ENCODE results near the gene IL17RB.

The IL17RB gene

GRCh38 chr3:53833700-53834099 lies 12.7 kb upstream of the IL17RB start:
- no peak for DNase-seq

- DNase-seq: no peak
These were observed 11.8 kb upstream of the IL17RB start for GRCh38 chr3:53834429-53835095.

DNA sequence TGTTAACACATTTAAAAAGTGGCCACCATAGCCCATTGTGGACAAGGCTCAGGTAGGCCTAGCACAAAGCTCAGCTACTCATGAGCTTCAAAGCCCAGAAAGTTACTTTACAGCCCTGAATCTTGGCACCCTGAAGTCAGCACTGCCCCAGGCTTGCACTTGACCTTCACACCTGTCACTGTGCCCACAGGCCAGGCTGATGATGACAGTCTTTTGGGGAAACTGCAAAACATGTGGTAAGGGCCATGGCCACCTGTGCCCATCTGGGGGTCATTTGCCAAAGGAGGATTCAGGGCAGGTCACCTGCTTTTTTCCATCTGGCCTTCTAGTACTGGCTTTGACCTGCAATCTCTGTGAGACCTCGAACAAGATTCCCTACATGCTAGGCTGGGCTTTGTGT lies 11.1 kb upstream of the IL17RB start:
- no peak for DNase-seq

DNA sequence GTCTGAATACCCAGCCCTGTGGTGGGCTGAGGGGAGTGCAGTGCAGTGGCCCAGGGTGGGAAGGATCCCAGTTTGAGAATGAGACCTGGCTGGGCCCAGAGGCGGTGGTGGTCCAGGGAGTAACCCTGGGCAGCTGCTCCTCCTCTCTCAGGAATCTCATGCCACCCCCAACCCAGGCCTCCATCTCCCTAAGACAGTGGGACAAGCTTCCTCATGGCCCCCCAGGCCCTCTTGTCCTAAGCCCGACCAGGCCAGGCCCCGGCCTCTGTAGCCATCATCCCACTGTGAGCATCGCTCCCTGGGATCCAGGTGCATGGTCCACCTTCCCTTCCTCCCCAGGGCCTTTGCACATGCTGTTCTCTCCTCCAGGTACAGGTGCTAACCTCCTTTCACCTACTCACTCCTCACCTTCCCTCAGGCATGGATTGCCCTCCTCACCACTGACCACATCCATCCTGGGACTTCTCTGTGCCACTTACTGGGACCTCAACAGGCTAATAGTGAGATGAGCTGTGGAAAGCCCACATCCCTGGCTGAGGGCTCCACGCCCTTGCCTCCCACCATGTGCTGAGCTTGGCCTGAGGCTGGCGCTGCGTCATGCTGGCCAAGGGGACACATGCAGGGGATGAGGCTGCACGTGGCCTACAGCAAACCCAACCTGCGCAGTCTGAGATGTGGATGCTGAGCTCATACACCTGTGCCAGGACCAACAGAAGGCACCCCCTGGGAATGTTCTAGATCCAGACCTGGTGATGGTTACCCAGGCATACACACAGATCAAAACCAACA lies 10.1 kb upstream of the IL17RB start:
- no peak for DNase-seq

GRCh38 chr3:53837331-53837730 lies 9.0 kb upstream of the IL17RB start:
- DNase-seq: no peak

DNA sequence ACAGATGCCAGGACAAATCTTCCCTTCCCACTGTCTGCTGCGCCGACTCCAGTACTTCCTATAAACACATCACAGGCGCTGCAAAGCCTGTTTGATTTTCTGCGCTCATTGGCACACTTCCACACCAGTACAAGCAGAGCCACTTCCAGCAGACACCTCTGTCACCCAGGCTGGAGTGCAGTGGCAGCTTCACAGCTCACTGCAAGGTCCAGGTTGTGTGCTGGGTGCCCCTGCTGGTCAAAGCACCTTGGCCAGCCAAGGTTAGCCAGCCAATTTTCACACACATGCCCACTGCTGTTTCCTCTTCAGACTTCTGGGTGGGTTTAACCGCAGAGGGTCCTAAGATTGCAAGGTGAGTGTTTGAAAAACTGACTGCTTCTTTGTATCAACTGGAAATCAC lies 5.1 kb upstream of the IL17RB start:
- no peak for DNase-seq

DNA sequence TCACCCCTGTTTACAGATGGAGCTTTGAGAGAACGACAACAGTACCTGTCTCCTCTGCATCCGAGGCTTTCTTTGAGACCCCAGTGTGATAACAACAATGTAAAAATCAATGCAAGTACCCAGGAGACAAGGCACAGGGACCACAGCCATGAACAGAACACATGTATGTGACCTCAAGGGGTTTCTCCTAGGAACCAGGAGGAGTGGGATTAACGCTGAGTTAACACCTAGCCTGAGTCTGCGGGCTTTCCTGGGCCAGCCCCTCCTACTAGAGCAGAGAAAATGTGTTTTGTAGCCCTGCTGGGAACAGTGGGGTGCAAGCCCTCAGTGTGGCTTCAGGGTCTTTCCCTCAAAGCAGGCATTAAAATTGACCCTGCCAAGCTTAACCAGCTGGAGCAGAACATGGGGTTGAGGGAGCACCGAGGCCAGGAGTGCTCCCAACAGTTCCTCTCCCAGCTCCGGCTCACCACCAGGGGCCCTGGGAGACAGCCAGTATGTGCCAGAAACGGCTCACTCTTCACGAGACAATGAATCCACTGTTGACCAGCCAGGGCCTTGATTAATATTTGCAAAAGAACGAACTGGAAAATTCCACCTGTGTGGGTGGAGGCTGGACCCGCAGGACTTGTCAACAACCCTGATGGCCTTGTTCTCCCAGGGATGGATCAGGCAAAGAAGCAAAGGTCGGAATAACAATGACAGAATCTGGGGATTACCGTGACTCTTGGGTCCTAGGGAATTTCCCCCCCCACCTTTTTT lies 3.8 kb upstream of the IL17RB start:
- DNase-seq: no peak

GRCh38 chr3:53843195-53844177 lies 2.9 kb upstream of the IL17RB start:
- no peak for DNase-seq

GRCh38 chr3:53844262-53845102 lies 1.9 kb upstream of the IL17RB start:
- no peak for DNase-seq

GRCh38 chr3:53845103-53845880 lies 1.1 kb upstream of the IL17RB start:
- no peak for DNase-seq

- no peak for DNase-seq
These were observed 561 bp upstream of the IL17RB start for GRCh38 chr3:53845881-53846133.

DNA sequence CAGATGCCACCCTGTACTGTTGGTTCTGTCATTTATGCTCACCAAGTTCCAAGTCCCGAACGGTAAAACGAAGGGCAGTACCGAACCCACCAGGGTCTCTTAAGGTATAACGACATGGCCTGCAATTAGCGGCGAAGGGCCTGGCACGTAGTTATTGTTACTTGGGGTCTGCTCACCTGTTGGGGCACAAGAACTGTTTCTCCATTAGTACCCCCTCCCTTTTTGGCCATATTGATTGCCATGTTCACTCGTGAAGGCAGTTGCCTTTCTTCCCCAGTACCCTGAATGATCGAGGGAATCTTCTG lies 435 bp downstream of the IL17RB start:
- DNase-seq: no peak

DNA sequence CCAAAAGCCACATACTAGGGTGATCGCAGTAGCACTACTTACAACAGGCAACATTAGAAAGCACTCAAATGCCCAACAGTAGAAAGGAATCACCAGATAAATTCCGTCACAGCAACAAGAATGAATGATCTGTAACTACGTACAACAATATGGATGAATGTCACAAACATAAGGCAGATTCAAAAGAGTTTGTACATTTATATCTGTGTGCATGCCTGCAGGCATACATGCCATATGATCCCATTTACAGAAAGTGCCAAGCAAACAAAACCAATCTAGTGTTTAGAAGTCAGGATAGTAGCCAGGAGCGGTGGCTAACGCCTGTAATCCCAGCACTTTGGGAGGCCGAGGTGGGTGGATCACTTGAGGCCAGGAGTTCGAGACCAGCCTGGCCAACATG lies 3.5 kb downstream of the IL17RB start:
- no peak for DNase-seq

GRCh38 chr3:53850895-53851294 lies 4.5 kb downstream of the IL17RB start:
- no peak for DNase-seq

DNA sequence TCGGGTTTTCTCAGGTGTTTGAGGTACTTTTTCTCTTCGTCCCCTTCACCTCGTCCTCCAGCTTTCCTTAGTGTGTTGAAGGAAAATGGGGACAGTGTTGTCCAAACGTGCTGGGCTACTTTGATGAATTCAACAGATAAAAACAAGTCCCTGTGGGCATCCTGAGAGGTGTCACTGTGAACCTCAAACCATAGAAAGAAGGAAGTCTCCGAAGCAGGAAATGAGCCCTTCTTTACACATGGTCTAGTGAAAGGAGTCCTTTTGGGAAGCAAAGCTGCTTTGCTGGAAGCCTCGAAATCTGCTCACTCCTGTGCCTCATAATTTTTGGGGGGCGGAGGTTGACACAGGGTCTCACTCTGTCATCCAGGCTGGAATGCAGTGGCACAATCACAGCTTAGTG lies 10.6 kb downstream of the IL17RB start:
- no peak for DNase-seq

- DNase-seq: no peak
These were observed 11.9 kb downstream of the IL17RB start for GRCh38 chr3:53858096-53858741.

- DNase-seq: no peak
These were observed 12.8 kb downstream of the IL17RB start for GRCh38 chr3:53859178-53859577.

DNA sequence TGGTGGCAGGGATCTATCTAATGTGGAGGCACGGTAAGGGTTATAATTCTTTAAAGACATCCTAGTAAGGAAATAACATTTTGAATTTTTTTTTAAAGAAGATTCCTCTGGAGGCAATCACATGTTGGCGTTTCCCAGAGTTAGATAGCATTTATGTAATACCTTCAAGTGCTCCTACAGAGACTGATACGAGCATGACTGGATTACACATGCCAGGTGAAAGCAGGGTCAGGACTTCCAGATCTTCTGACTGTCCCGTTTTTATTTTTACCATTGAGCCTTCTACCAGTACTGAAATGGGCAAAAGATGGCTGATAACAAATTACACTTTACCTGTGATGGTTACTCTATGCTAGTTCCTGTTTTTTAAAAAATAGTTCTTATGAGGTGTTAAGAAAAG lies 13.8 kb downstream of the IL17RB start:
- no peak for DNase-seq

- no peak for DNase-seq
These were observed 15.9 kb downstream of the IL17RB start for GRCh38 chr3:53862241-53862640.

DNA sequence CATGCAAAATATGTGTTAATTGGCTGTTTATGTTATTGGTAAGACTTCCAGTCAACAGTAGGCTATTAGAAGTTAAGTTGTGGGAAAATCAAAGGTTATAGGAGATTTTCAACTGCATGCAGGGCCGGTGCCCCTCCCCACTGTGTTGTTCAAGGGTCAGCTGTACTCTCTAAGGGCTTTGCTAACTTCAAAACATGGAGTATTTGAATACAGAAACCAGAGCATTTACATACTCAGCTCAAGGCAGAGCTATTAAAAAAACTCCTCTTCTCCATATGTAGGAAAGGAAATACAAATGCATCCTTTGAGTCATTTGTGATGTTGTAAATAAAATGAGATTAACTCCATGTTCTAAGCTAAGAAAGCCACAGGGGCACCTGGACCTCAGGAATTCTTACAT lies 16.8 kb downstream of the IL17RB start:
- DNase-seq: no peak
